DND-41 (cell line): ENCODE data around the gene PTPRD.

Source experiments
- ATAC-seq: fragments of 200-7000 bp; cut with Tn5 transposase; 3 replicates; pipeline ENCODE4 v1.9.1; 2021; ENCODE audit warnings: low read depth; ENCODE audit not compliant: insufficient read depth
- DNase-seq: peaks from one replicate; pipeline ENCODE4 v3.0.0-alpha.2; 2020
- H2AFZ ChIP-seq: 2 replicates; pipeline ENCODE4 v1.6.0; 2012; ENCODE audit warnings: low read depth, low read length
- H3K27ac ChIP-seq: 2 replicates; pipeline ENCODE4 v1.5.1; 2012; ENCODE audit warnings: low read length, inconsistent platforms
- H3K27me3 ChIP-seq: fragments of 200-600 bp; sonication (generic); 2 replicates; pipeline ENCODE4 v1.6.0; 2012; ENCODE audit warnings: low read length, mild to moderate bottlenecking, inconsistent platforms; ENCODE audit not compliant: insufficient read depth, poor library complexity
- H3K36me3 ChIP-seq: 2 replicates; pipeline ENCODE4 v1.5.1; 2012; ENCODE audit warnings: low read length, inconsistent platforms; ENCODE audit not compliant: insufficient read depth
- H3K4me1 ChIP-seq: 2 replicates; pipeline ENCODE4 v1.5.1; 2012; ENCODE audit warnings: mild to moderate bottlenecking, low read length; ENCODE audit not compliant: insufficient read depth
- H3K4me2 ChIP-seq: 2 replicates; pipeline ENCODE4 v1.6.0; 2012; ENCODE audit warnings: mild to moderate bottlenecking, moderate library complexity, low read length, inconsistent platforms; ENCODE audit not compliant: insufficient read depth
- H3K4me3 ChIP-seq, 2 experiments: fragments of 200-600 bp in 1 of 2; shearing (Covaris generic) in 1 of 2; 2 replicates each; pipeline ENCODE4 v1.5.1; 2012 to 2016; ENCODE audit warnings: inconsistent platforms in 2 of 2, low read length in 2 of 2, mild to moderate bottlenecking in 2 of 2, low read depth in 1 of 2, moderate library complexity in 1 of 2
- H3K79me2 ChIP-seq: 2 replicates; pipeline ENCODE4 v1.6.0; 2012; ENCODE audit warnings: low read length, inconsistent platforms; ENCODE audit not compliant: insufficient read depth
- H3K9ac ChIP-seq: 2 replicates; pipeline ENCODE4 v1.6.0; 2012; ENCODE audit warnings: low read depth, mild to moderate bottlenecking, inconsistent platforms, low read length, moderate library complexity
- H3K9me3 ChIP-seq: 2 replicates; pipeline ENCODE4 v1.5.1; 2012; ENCODE audit warnings: low read length, moderate library complexity, mild to moderate bottlenecking, inconsistent platforms; ENCODE audit not compliant: insufficient read depth, severe bottlenecking
- H4K20me1 ChIP-seq: 2 replicates; pipeline ENCODE4 v1.6.0; 2012; ENCODE audit warnings: low read length; ENCODE audit not compliant: insufficient read depth
- CTCF ChIP-seq: IDR thresholded peaks from 2 replicates; pipeline ENCODE4 v1.5.1; 2012; ENCODE audit warnings: borderline replicate concordance, low read length, moderate library complexity, mild to moderate bottlenecking; ENCODE audit not compliant: poor library complexity, severe bottlenecking; ENCODE audit errors: extremely low read depth
- EZH2 ChIP-seq: IDR thresholded peaks from 3 replicates; pipeline ENCODE4 v1.6.1; 2012; ENCODE audit warnings: borderline replicate concordance, low read depth, mild to moderate bottlenecking, moderate library complexity, low read length, inconsistent platforms; ENCODE audit not compliant: severe bottlenecking

The PTPRD gene

GRCh38 chr9:8860086-8860485, 1752.7 kb downstream of the PTPRD start:
- Histone ChIP-seq H3K4me3 (no peak overlapping the region), H3K9ac (no peak overlapping the region), H3K27ac (no peak overlapping the region), H3K4me1 (peaks cover 29% of the 10 kb centered on the region), H2AFZ (no peak overlapping the region), H3K27me3 (no peaks in the 10 kb centered on the region), H3K9me3 (no peaks in the 10 kb centered on the region), H4K20me1 (no peaks in the 10 kb centered on the region; the same call in 1 of the 2 replicates), H3K79me2 (peaks cover 13% of the 10 kb centered on the region), H3K4me2 (no peak overlapping the region), H3K36me3 (no peaks in the 10 kb centered on the region)
- no peak for TF ChIP-seq CTCF
- no peak for TF ChIP-seq EZH2
- DNase-seq (no peak), ATAC-seq (no peak)

- no peak overlapping the region for H3K4me2 ChIP-seq
- no peaks in the 10 kb centered on the region for H3K27me3 ChIP-seq
- H3K9me3 ChIP-seq: no peaks in the 10 kb centered on the region
- DNase-seq (no peak), ATAC-seq (no peak)
- H3K9ac ChIP-seq: no peak overlapping the region
- H3K4me1 ChIP-seq: peaks cover 34% of the 10 kb centered on the region
- no peak overlapping the region for H3K4me3 ChIP-seq
- H3K79me2 ChIP-seq: peaks cover 13% of the 10 kb centered on the region
- H4K20me1 ChIP-seq: no peaks in the 10 kb centered on the region; the same call in 1 of the 2 replicates
- H3K27ac ChIP-seq: no peak overlapping the region
- no peak overlapping the region for H2AFZ ChIP-seq
- TF ChIP-seq CTCF: no peak
- no peak for TF ChIP-seq EZH2
- no peaks in the 10 kb centered on the region for H3K36me3 ChIP-seq
These were observed 1753.4 kb downstream of the PTPRD start for GRCh38 chr9:8859416-8859815.

- H3K4me2 ChIP-seq: peak overlapping the region; percentile 75
- no peak overlapping the region; the same call in 1 of the 2 replicates for H3K27ac ChIP-seq
- H3K4me3 ChIP-seq: peak overlapping the region in 1 of 2 experiments; percentile 97; a peak in 2 of 4 replicates
- H4K20me1 ChIP-seq: no peaks in the 10 kb centered on the region; the same call in 1 of the 2 replicates
- no peaks in the 10 kb centered on the region for H3K36me3 ChIP-seq
- DNase-seq (no peak), ATAC-seq (no peak)
- H3K9ac ChIP-seq: peak overlapping the region; percentile 80
- H3K27me3 ChIP-seq: no peaks in the 10 kb centered on the region
- no peaks in the 10 kb centered on the region for H3K9me3 ChIP-seq
- peak overlapping the region; percentile 98; the same call in 1 of the 2 replicates for H2AFZ ChIP-seq
- no peak for TF ChIP-seq EZH2
- no peak for TF ChIP-seq CTCF
- H3K79me2 ChIP-seq: peaks cover 13% of the 10 kb centered on the region
- peaks cover 34% of the 10 kb centered on the region for H3K4me1 ChIP-seq
These were observed 1754.1 kb downstream of the PTPRD start for GRCh38 chr9:8858596-8859161.
